NCI-H524 (cell line): Measurements from ENCODE around the gene TEX13A.
"Not testable (repeated sequence)": the region's sequence is repeated elsewhere in the genome, so short reads cannot be mapped to it uniquely, and the experiment has no call there.

ENCODE experiments used
- DNase-seq, 2 experiments: peaks; one replicate each; lab custom pipeline; 2025; lab: John Stamatoyannopoulos, UW

The TEX13A gene

GRCh38 chrX:105220636-105221035, at the start of gene TEX13A:
Gene TEX13A, minus strand, starts transcription at chrX:105220694. Its CDS starts 297 bp downstream, at chrX:105220397.
- DNase-seq: no peak

GRCh38 chrX:105269386-105269785, 48.9 kb upstream of the TEX13A start:
- DNase-seq: no peak

GRCh38 chrX:105267167-105267566, 46.7 kb upstream of the TEX13A start:
- DNase-seq: no peak

- DNase-seq: no peak
These were observed 46.0 kb upstream of the TEX13A start for GRCh38 chrX:105266456-105266855.

- no peak for DNase-seq
These were observed 44.6 kb upstream of the TEX13A start for GRCh38 chrX:105265093-105265492.

- no peak for DNase-seq
These were observed 43.3 kb upstream of the TEX13A start for GRCh38 chrX:105263801-105264200.

GRCh38 chrX:105263171-105263570, 42.7 kb upstream of the TEX13A start:
- no peak for DNase-seq

- DNase-seq: no peak
These were observed 40.0 kb upstream of the TEX13A start for GRCh38 chrX:105260291-105261043.

- DNase-seq: no peak
These were observed 20.6 kb upstream of the TEX13A start for GRCh38 chrX:105241056-105241455.

GRCh38 chrX:105237407-105237806, 16.9 kb upstream of the TEX13A start:
- not testable (repeated sequence) for DNase-seq

GRCh38 chrX:105229146-105229545, 8.7 kb upstream of the TEX13A start:
- no peak for DNase-seq

GRCh38 chrX:105228602-105229001, 8.1 kb upstream of the TEX13A start:
- no peak for DNase-seq

- DNase-seq: no peak
These were observed 6.0 kb upstream of the TEX13A start for GRCh38 chrX:105226499-105226898.

- no peak for DNase-seq
These were observed 880 bp upstream of the TEX13A start for GRCh38 chrX:105221374-105221773.

- DNase-seq: no peak
These were observed 766 bp downstream of the TEX13A start for GRCh38 chrX:105219454-105220401.

GRCh38 chrX:105211066-105211575, 9.4 kb downstream of the TEX13A start:
- DNase-seq: no peak

GRCh38 chrX:105210258-105210657, 10.2 kb downstream of the TEX13A start:
- no peak for DNase-seq

- no peak for DNase-seq
These were observed 11.1 kb downstream of the TEX13A start for GRCh38 chrX:105209406-105209805.

GRCh38 chrX:105191878-105192277, 28.6 kb downstream of the TEX13A start:
- peak in 1 of 2 experiments; percentile 62 for DNase-seq

GRCh38 chrX:105190252-105190853, 30.1 kb downstream of the TEX13A start:
- peak; percentile 22 to 59 for DNase-seq

GRCh38 chrX:105189093-105189492, 31.4 kb downstream of the TEX13A start:
- no peak for DNase-seq

- no peak for DNase-seq
These were observed 40.9 kb downstream of the TEX13A start for GRCh38 chrX:105179644-105180043.
